C4-2B (cell line): ENCODE measurements around the gene ATF2.

Source experiments
- H3K27ac ChIP-seq: fragments of 450-650 bp; 2 replicates; pipeline ENCODE4 v1.5.1; 2017
- CTCF ChIP-seq: fragments of 450-650 bp; conservative IDR thresholded peaks from 2 replicates; pipeline ENCODE4 v1.5.1; 2017; ENCODE audit warnings: mild to moderate bottlenecking
- ZFX ChIP-seq: fragments of 450-650 bp; IDR thresholded peaks from 2 replicates; pipeline ENCODE4 v1.6.1; 2017

The ATF2 gene

DNA sequence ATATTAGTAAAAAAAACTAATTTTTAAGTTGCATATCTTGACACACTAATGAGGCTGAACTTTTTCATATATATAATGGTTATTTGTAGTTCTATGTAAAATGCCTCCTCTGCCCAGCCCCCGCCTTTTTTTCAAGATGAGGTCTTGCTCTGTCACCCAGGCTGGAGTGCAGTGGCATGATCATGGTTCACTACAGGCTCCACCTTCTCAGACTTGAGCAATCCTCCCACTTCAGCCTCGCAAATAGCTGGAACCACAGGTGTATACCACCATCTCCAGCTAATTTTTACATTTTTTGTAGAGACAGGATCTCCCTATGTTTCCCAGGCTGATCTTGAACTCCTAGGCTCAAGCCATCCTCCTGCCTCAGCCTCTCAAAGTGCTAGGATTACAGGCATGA lies 24.3 kb downstream of the ATF2 start:
- no peak overlapping the region for H3K27ac ChIP-seq
- TF ChIP-seq CTCF (no peak), ZFX (no peak)

- H3K27ac ChIP-seq: no peak overlapping the region
- TF ChIP-seq ZFX: no peak
- TF ChIP-seq CTCF: no peak
Observed at GRCh38 chr2:175143191-175143590, 24.8 kb downstream of the ATF2 start.

DNA sequence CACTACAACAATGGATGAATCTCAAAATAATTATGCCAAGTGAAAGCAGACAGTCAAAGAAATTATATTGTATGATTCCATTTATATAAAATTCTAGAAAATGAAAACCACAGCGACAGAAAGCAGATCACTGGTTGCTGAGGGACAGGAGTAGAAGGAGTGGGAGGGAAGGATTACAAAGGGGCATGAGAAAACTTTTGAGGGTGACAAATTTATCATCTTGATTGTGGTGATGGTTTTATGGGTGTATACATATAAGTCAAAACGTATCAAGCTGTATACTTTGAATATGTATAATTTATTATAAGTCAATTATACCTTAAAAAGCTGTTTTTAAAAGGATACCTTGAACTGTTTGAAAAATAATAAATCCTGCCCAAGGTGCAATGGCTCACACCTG lies 27.7 kb downstream of the ATF2 start:
- TF ChIP-seq ZFX (no peak), CTCF (no peak)
- no peak overlapping the region for H3K27ac ChIP-seq

DNA sequence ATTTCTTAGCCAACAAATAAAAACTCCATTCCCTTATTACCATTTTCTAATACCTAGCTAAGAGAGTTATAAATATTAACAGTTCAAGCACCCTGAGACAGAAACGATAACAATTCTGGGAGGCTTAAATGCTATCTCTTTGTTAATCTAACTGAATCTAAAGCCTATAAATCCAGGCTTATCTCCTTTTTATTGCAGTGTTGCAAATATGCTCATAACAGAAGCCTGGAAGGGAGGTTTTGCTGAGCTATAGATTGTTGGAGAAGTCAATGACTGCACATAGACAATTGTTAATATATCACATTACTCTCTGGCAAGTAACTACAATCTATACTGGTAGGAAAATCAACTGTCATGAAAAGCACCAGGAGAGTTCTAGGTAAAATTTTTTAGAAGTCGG lies 30.2 kb downstream of the ATF2 start:
- no peak overlapping the region for H3K27ac ChIP-seq
- TF ChIP-seq ZFX (no peak), CTCF (no peak)

GRCh38 chr2:175136334-175137215 lies 31.4 kb downstream of the ATF2 start:
- H3K27ac ChIP-seq: no peak overlapping the region
- no peak for TF ChIP-seq CTCF
- TF ChIP-seq ZFX: no peak

DNA sequence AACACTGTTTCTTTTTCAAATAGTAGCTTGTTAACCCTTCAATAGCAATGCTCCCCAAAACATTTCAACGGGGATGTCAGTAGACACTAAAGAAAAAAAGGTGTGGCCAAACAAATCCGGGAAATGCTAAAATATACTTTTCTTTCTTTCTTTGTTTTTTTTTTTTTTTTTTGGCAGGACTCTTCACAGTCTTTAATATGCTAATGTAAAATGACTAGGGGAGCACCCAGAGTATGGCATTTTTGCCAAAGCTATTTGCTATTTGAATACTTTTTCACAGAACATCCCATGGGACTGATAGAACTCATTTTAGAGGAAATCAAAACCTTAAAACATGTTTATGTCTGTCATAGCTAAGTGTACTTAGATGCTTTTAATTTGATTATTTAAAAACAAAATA lies 32.1 kb downstream of the ATF2 start:
- H3K27ac ChIP-seq: no peak overlapping the region
- TF ChIP-seq ZFX (no peak), CTCF (no peak)

GRCh38 chr2:175135177-175135576 lies 32.8 kb downstream of the ATF2 start:
- H3K27ac ChIP-seq: no peak overlapping the region
- TF ChIP-seq CTCF (no peak), ZFX (no peak)
